NCI-H524 treated with DMSO at 0.1 percent for 48 hours (cell line): ENCODE data around the gene DCD.

Experiments
- DNase-seq: peaks from one replicate; lab custom pipeline; 2025; lab: John Stamatoyannopoulos, UW

The DCD gene

DNA sequence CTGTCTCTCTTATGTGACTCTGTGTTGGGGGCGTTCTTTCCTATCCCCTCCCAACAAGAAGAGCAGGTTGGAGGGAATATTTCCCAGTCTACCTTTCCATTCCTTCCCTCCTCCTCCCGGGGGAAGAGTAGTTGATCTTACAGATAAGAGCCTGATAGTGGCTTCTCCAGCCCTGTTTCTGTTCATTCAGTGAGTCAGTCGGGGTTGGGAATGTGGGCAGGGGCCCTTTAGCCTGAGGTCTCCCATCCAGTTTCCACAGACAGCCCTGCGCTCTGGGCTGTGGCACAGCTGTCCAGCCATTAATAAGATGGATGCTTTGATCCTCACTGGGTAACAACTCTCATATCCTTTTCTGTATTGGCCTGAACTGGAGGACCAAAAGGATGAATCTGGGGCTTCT is 41.6 kb downstream of the DCD start:
- no peak for DNase-seq

DNA sequence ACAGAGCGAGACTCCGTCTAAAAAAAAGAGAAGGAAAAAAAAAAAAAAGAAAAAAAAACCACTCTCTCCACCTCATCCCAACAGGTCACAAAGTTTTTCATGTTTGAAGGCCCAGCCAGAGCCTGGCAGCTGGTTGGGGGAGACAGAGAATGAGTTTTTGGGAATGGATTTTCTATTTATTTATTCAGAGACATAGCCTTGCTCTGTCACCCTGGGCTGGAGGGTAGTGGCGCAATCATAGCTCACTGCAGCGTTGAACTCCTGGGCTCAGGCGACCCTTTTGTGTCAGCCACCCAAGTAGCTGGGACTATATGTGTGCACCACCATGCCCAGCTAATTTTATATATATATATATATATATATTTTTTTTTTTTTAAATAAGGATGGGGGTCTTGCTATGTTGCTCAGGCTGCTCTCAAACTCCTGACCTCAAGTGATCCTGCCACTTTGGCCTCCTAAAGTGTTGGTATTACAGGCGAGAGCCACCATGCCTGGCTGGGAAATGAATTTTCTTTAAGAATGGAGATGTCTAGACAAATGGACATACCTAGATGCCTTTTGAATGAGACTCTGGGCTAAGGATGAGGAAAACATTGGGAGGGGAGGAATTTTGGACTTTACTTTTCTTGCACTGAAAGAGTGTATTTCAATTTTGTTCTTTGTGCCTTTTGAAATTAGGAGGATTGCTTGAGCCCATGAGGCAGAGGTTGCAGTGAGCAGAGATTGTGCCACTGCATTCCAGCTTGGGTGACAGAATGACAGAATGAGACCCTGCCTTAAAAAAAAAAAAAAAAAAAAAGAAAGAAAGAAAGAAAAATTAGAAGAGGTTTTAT is 42.8 kb downstream of the DCD start:
- DNase-seq = no peak

DNA sequence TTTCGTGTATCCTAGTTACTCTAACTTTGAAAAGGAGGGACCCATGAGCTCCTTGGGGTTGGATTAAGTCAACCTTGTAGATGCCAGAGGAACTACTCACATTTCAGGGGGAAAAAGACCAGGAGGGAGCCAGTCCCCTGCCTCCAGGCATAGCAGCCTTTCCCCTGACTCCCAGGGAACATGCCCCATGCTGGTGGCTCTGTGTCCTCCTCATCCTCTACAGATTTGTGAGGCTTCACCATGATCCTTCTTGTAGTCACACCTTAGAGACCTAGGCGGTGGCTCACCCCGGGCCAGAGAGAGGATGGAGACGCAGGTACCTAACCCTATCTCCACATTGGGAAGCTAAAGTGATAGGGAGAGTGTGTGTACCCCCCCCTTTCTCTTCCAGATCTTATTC is 43.7 kb downstream of the DCD start:
- no peak for DNase-seq

DNA sequence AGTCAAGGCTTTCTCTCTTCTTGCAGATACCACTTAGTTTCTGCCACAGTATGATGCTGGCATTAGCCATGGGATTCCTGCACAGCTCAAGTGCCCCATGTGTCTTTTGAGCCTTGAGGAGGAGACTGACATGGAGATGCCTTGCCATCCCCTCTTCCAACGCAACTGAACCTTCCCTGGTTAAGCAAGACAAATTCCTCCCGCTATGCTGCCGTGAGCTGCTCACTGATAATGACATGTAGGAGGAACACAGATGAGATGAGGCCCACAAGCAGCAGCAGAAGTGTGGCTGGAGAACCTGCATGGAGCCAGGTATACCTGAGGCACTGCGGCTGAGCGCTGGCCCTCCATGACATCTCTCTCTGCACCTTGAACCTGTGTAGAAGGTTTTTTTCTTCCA is 44.3 kb downstream of the DCD start:
- DNase-seq = no peak

DNA sequence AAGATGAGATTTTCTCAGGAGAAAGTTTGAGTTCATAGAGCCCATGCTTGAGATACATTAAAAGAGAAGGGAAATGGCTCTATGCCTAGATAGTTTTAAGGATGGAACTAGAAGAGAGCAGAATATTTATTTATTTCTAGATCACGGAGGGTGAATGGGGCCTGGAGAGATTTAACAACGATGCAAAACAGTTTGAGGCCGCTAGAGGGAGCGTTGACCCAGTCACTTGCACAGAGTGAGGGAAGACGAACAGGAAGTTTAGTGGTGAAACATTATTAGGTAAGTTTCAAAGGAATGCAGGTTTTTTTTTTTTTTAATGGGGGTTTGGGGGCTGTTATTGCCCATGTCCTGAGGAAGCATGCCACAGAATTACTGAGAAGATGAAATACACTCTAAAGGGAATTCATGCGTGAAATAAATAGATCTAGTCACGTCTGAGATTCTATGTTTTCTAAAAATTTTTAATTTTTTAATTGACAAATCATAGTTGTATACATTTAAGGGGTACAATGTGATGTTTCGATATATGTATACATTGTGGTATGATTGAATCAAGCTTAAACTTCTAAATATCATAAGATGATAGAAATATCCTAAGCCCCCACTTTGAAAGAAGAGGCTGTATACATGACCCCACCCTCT is 44.9 kb downstream of the DCD start:
- DNase-seq = no peak

DNA sequence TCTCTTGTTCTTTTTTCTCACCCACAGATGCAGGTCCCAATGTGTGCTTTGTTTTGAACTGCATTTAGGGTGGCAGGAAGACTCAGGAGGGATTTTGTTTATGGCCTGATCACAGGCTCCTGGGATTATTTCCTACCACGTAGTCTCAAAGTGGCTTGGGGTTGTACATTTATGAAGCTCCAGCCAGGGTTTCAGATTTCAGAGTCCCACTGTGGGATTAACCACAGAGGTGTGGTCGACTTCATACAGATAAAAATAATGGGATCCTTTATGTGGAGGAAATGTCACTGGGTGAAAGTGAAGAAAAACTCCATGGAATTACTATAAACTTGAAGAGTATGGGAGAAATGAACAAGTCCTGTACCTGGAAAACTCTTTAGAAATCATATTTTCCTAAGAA is 45.5 kb downstream of the DCD start:
- no peak for DNase-seq

DNA sequence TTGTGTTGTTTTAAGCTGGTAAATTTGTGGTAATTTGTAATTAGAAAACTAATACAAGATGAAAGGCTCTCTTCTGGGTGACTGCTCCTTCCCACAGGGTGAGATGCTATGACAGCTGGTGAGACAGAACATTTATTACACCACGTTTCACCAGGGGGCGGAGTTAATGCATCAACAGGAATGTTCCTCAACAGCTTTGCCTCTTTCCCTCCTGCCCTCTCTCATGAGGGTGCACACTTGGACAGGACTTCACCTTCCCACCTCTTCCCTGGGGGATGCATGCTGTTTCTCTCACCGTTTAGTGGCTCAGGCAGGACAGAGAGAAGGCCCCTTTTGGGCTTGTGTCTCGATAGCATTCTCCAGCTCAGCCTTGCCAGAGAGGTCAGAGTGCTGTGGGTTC is 46.3 kb downstream of the DCD start:
- DNase-seq = no peak

DNA sequence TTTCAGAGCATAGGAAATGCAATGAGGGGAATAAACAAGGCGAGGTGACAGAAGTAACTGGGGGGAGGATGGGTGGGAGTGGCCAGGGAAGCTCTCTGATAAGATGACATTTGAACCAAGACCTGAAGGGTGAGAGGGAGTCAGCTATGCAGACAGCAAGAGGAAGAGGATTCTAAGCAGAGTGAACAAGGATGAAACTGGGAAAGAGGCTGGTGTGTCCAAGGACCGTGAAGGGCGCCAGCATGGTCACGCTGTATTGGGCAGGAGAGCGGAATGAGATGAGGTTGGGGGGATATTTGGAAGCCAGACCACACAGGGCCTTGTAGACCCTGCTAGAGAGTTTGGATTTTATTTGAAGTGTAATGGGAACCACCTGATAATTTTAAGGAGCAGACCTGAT is 49.2 kb downstream of the DCD start:
- DNase-seq = no peak

DNA sequence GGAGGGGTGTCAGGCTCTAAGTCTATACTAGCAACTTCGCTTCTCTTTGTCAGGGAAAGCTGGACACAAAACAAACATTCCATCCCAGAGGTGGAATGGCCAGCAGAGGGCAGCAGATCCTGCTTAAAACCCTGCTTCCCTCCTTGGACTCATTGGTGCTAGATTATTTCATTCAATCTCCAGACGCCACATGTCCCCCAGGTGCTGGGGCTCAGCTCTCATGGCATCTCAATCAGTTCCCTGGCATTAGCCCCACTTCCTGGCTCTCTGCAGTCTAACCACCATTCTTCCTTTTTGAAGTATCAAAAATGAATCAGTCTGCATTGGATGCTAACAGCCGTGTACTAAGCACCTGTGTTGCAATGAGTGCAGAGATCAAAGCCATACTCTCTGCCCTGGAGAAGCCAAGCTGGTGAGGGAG is 51.6 kb downstream of the DCD start:
- no peak for DNase-seq

DNA sequence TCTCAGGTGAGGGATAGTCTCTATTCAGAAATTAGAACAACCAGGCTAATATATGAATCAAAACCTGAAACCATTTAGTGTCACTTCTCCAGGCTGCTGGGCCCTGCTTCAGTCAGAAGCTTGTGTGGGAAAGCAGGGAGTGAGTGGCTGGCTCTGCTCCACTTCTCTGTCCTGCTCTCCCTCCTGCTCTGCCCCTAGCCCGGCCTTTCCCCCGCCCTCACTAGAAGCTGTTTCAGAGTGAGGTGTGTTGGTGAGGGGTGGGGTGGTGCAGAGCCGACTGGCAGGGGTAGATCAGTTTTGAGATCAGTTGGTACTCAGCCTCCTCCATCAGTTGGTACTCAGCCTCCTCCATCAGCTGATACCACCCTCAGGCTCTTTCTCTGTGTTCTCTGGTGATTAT is 52.7 kb downstream of the DCD start:
- no peak for DNase-seq
